Pancreas (tissue), 10 donors: ENCODE data around the gene DLL3. TPM values are rescaled to one million over a fixed set of nuclear protein-coding genes. Genes with fewer than 3 reads are reported as not detected.

Source experiments
- ATAC-seq, 4 donors: fragments of 200-7000 bp; cut with Tn5 transposase; one replicate each; pipeline versions ENCODE4 v1.8.0 to v1.9.1; 2020; ENCODE audit warnings: mild to moderate bottlenecking in 4 of 4, moderate library complexity in 4 of 4
- DNase-seq, 6 donors: peaks; one replicate each; pipeline ENCODE4 v3.0.0-alpha.2; 2020
- FAIRE-seq: peaks from 2 replicates; lab custom pipeline; 2012; peaks lifted over from hg19 to GRCh38; lab: Jason Lieb, UNC
- H3K27ac ChIP-seq, 4 donors: fragments of 200-600 bp; sonication (generic); 1 replicate in 3 of 4; 2 replicates in 1 of 4; pipeline versions ENCODE4 v1.5.0 to v1.8.0; 2020
- H3K27me3 ChIP-seq, 4 donors: fragments of 200-600 bp; one replicate each; pipeline ENCODE4 v1.8.0; 2021
- H3K36me3 ChIP-seq, 3 donors: fragments of 200-600 bp; sonication (generic) in 1 of 3; one replicate each; pipeline versions ENCODE4 v1.5.0 to v1.8.0; 2020 to 2021
- H3K4me1 ChIP-seq, 3 donors: fragments of 200-600 bp; one replicate each; pipeline ENCODE4 v1.8.0; 2021
- H3K4me3 ChIP-seq, 4 donors: fragments of 200-600 bp; sonication (generic) in 2 of 4; one replicate each; pipeline versions ENCODE4 v1.5.0 to v1.8.0; 2020 to 2021
- H3K9me3 ChIP-seq, 4 donors: fragments of 200-600 bp; one replicate each; pipeline ENCODE4 v1.8.0; 2021
- CTCF ChIP-seq, 4 donors: fragments of 200-600 bp; sonication (generic) in 3 of 4; IDR thresholded peaks; one replicate each; pipeline versions ENCODE4 v1.5.0 to v1.8.0; 2021; ENCODE audit warnings: antibody characterized with exemption in 4 of 4
- WGBS, 2 donors: extraction: QIAGEN DNeasy Blood & Tissue Kit; methylation state at CpG; one replicate each; pipeline ENCODE4 v1.1.7; 2013; 5-methylcytosine and 5-hydroxymethylcytosine counted together
- intact Hi-C, 3 donors: fragments of 100-400 bp; cut with DNase I; formaldehyde crosslinking; loops; one replicate each; pipeline versions ENCODE4 v1.11.1 to v1.14.2; 2022
- polyA plus RNA-seq, 2 donors: library from polyadenylated mRNA; stranded (reverse); fragments of 200-250 nt; gene quantifications; one replicate each; pipeline ENCODE4 v1.2.3, GENCODE V29; 2013
- total RNA-seq, 6 donors: library from RNA; stranded (reverse); fragmentation: NEBNext Ultra II Directional in 4 of 6; extraction: Animal tissue kit (Norgen Biotek cat#: 25700) in 4 of 6; gene quantifications; one replicate each; pipeline versions ENCODE4 v1.2.1 to v1.2.4, GENCODE V29; 2021 to 2023
- donor health status: healthy with polysubstance abuse.
- donor health status: DM: no; HTN: no; CAD: no; lungs with moderate emphysema.
- donor health status: DM: no; HTN: no; CAD: no.
- donor health status: control.
- donor health status: control.
- donor health status: Bipolar disorder and iron deficiency.
- donor health status: DM: yes; HTN: yes; CAD: no.
- donor health status: DM: no; HTN: no; CAD: no.
- donor health status: DM: no; HTN: no; CAD: no.
- donor health status: DM: yes; HTN: yes; CAD: no.

DLL3 gene
- total and polyA plus RNA-seq, 8 donors = 0.13 to 0.14 TPM; not detected in 6

- H3K36me3 ChIP-seq = peaks cover 0 to 14% (median 3%) of the 10 kb centered on the region in 3 donors
- FAIRE-seq (no peak), ATAC-seq (no peak), DNase-seq (no peak)
- no peak overlapping the region for H3K4me3 ChIP-seq
- H3K27me3 ChIP-seq = peaks cover 0 to 4% (median 2%) of the 10 kb centered on the region in 4 donors
- no peak overlapping the region for H3K27ac ChIP-seq
- TF ChIP-seq CTCF (IDR thresholded peaks at IDR 0.05) = no peak
- intact Hi-C loops = no loop called here
- peaks cover 6 to 8% (median 7%) of the 10 kb centered on the region in 3 donors for H3K4me1 ChIP-seq
- H3K9me3 ChIP-seq = no peaks in the 10 kb centered on the region
- 80 to 93% methylated on average over 5 of the region's 5 CpGs for WGBS, 2 donors
Observed at GRCh38 chr19:39494661-39495060, 4.1 kb upstream of the DLL3 start.

- TF ChIP-seq CTCF (IDR thresholded peaks at IDR 0.05) = no peak
- FAIRE-seq (no peak), DNase-seq (no peak), ATAC-seq (no peak)
- H3K27me3 ChIP-seq = peaks cover 0 to 4% (median 2%) of the 10 kb centered on the region in 4 donors
- no peak overlapping the region for H3K4me3 ChIP-seq
- intact Hi-C loops = no loop called here
- 53 to 79% methylated on average over 5 of the region's 5 CpGs for WGBS, 2 donors
- H3K36me3 ChIP-seq = peaks cover 0 to 1% (median 0%) of the 10 kb centered on the region in 3 donors
- H3K4me1 ChIP-seq = peaks cover 6 to 8% (median 7%) of the 10 kb centered on the region in 3 donors
- H3K9me3 ChIP-seq = no peaks in the 10 kb centered on the region
- H3K27ac ChIP-seq = no peak overlapping the region
Observed at GRCh38 chr19:39496063-39496462, 2.7 kb upstream of the DLL3 start.

- peak overlapping the region in 2 of 4 donors; percentile 4 to 17 for H3K4me3 ChIP-seq
- DNase-seq (no peak), ATAC-seq (no peak), FAIRE-seq (no peak)
- H3K27me3 ChIP-seq = peaks cover 0 to 4% (median 2%) of the 10 kb centered on the region in 4 donors
- H3K9me3 ChIP-seq = no peaks in the 10 kb centered on the region
- no peaks in the 10 kb centered on the region for H3K36me3 ChIP-seq
- WGBS, 2 donors = 0% methylated on average over 7 of the region's 7 CpGs
- no peak overlapping the region for H3K27ac ChIP-seq
- intact Hi-C loops = no loop called here
- peaks cover 6 to 8% (median 7%) of the 10 kb centered on the region in 3 donors for H3K4me1 ChIP-seq
- no peak for TF ChIP-seq CTCF (IDR thresholded peaks at IDR 0.05)
Observed at GRCh38 chr19:39497701-39497995, 1.1 kb upstream of the DLL3 start.

GRCh38 chr19:39497996-39498797 is 550 bp upstream of the DLL3 start:
- FAIRE-seq (no peak), DNase-seq (peak in 1 of 6 donors; percentile 73), ATAC-seq (peak; percentile 60 to 83 (median 70))
- no peak overlapping the region for H3K27ac ChIP-seq
- peaks cover 0 to 4% (median 2%) of the 10 kb centered on the region in 4 donors for H3K27me3 ChIP-seq
- no peaks in the 10 kb centered on the region for H3K36me3 ChIP-seq
- TF ChIP-seq CTCF (IDR thresholded peaks at IDR 0.05) = no peak
- intact Hi-C loops = no loop called here
- 1 to 2% methylated on average over 40 of the region's 40 CpGs for WGBS, 2 donors
- peaks cover 6 to 8% (median 7%) of the 10 kb centered on the region in 3 donors for H3K4me1 ChIP-seq
- no peaks in the 10 kb centered on the region for H3K9me3 ChIP-seq
- peak overlapping the region in 2 of 4 donors; percentile 4 to 17 for H3K4me3 ChIP-seq

- Histone ChIP-seq H3K36me3 (no peaks in the 10 kb centered on the region), H3K27ac (no peak overlapping the region), H3K4me1 (peaks cover 6 to 8% (median 7%) of the 10 kb centered on the region in 3 donors), H3K4me3 (no peak overlapping the region), H3K27me3 (peaks cover 0 to 5% (median 2%) of the 10 kb centered on the region in 4 donors), H3K9me3 (no peaks in the 10 kb centered on the region)
- no peak for TF ChIP-seq CTCF (IDR thresholded peaks at IDR 0.05)
- intact Hi-C loops = no loop called here
- DNase-seq (no peak), FAIRE-seq (no peak), ATAC-seq (no peak)
- WGBS, 2 donors = 70 to 73% methylated on average over 8 of the region's 8 CpGs
Observed at GRCh38 chr19:39499932-39500331, 1.2 kb downstream of the DLL3 start.
